Sigmoid colon (tissue), 4 donors: Measurements from ENCODE around the gene BLID.

Experiments used
- CTCF ChIP-seq, 4 experiments: fragments of 450-650 bp in 3 of 4; fragments of 200-600 bp in 1 of 4; IDR thresholded peaks; one replicate each; pipeline ENCODE4 v1.5.1; 2016 to 2019; ENCODE audit warnings: antibody characterized with exemption in 4 of 4, mild to moderate bottlenecking in 3 of 4, moderate library complexity in 2 of 4
- EP300 ChIP-seq, 4 donors: sonication (generic); formaldehyde crosslinking; IDR thresholded peaks; one replicate each; pipeline ENCODE4 v1.6.1; 2017; ENCODE audit warnings: antibody characterized with exemption in 4 of 4
- POLR2A ChIP-seq, 2 donors: fragments of 450-650 bp; IDR thresholded peaks; one replicate each; pipeline ENCODE4 v1.6.1; 2016; ENCODE audit warnings: antibody characterized with exemption in 2 of 2, mild to moderate bottlenecking in 2 of 2, moderate library complexity in 2 of 2
- POLR2AphosphoS5 ChIP-seq, 4 donors: sonication (generic); formaldehyde crosslinking; IDR thresholded peaks; one replicate each; pipeline ENCODE4 v1.6.1; 2017; ENCODE audit warnings: antibody characterized with exemption in 4 of 4

GRCh38 chr11:122068837-122069236 is 47.2 kb downstream of the BLID start:
- TF ChIP-seq CTCF (IDR thresholded peaks at IDR 0.05), result no peak
- TF ChIP-seq POLR2A (IDR thresholded peaks at IDR 0.05), result no peak
- TF ChIP-seq POLR2AphosphoS5 (IDR thresholded peaks at IDR 0.05), result no peak
- no peak for TF ChIP-seq EP300 (IDR thresholded peaks at IDR 0.05)
